Liver (tissue), 9 donors: Measurements from ENCODE around the gene CSAD. TPM values are rescaled to one million over a fixed set of nuclear protein-coding genes. Genes with fewer than 3 reads are reported as not detected.

ENCODE experiments used
- DNase-seq: peaks from one replicate; pipeline ENCODE4 v3.0.0-alpha.2; 2017; ENCODE audit warnings: low spot score
- H3K27ac ChIP-seq, 2 donors: one replicate each; pipeline ENCODE4 v1.7.0; 2013; ENCODE audit warnings: inconsistent platforms in 2 of 2, low read length in 2 of 2, control low read depth in 1 of 2, low read depth in 1 of 2, mild to moderate bottlenecking in 1 of 2
- H3K27me3 ChIP-seq, 4 donors: one replicate each; pipeline versions ENCODE4 v1.6.1 to v1.7.0; 2013; ENCODE audit warnings: low read length in 3 of 4, inconsistent platforms in 1 of 4, mild to moderate bottlenecking in 1 of 4, moderate library complexity in 1 of 4; ENCODE audit not compliant: control insufficient read depth in 4 of 4, insufficient read depth in 4 of 4
- H3K36me3 ChIP-seq, 4 donors: one replicate each; pipeline versions ENCODE4 v1.6.1 to v1.7.0; 2013; ENCODE audit warnings: low read length in 3 of 4, mild to moderate bottlenecking in 3 of 4, low read depth in 1 of 4, moderate library complexity in 1 of 4; ENCODE audit not compliant: control insufficient read depth in 4 of 4, insufficient read depth in 3 of 4
- H3K4me1 ChIP-seq, 4 donors: one replicate each; pipeline versions ENCODE4 v1.6.1 to v1.7.0; 2013; ENCODE audit warnings: low read length in 3 of 4, mild to moderate bottlenecking in 3 of 4, moderate library complexity in 1 of 4; ENCODE audit not compliant: control insufficient read depth in 4 of 4, insufficient read depth in 4 of 4
- H3K4me3 ChIP-seq, 3 donors: one replicate each; pipeline versions ENCODE4 v1.6.1 to v1.7.0; 2013; ENCODE audit warnings: low read length in 3 of 3, control low read depth in 1 of 3, low read depth in 1 of 3, mild to moderate bottlenecking in 1 of 3
- H3K9ac ChIP-seq, 2 donors: one replicate each; pipeline ENCODE4 v1.7.0; 2013; ENCODE audit warnings: low read length in 2 of 2, mild to moderate bottlenecking in 2 of 2, moderate library complexity in 2 of 2, control low read depth in 1 of 2, low read depth in 1 of 2
- H3K9me3 ChIP-seq, 4 donors: one replicate each; pipeline versions ENCODE4 v1.6.1 to v1.7.0; 2013; ENCODE audit warnings: low read length in 3 of 4; ENCODE audit not compliant: control insufficient read depth in 4 of 4
- EGR1 ChIP-seq, 2 donors: IDR thresholded peaks; 2 replicates each; pipeline ENCODE4 v1.6.1; 2016 to 2018; ENCODE audit warnings: antibody characterized with exemption in 2 of 2, low read depth in 2 of 2
- FOXA1 ChIP-seq: IDR thresholded peaks from 2 replicates; pipeline ENCODE4 v1.6.1; 2016; ENCODE audit warnings: antibody characterized with exemption
- FOXA2 ChIP-seq: IDR thresholded peaks from 2 replicates; pipeline ENCODE4 v1.6.1; 2016; ENCODE audit warnings: antibody characterized with exemption
- GABPA ChIP-seq, 2 donors: IDR thresholded peaks in 1 of 2; conservative IDR thresholded peaks in 1 of 2; 2 replicates each; pipeline ENCODE4 v1.6.1; 2016; ENCODE audit warnings: antibody characterized with exemption in 2 of 2, mild to moderate bottlenecking in 1 of 2, moderate library complexity in 1 of 2
- HNF4A ChIP-seq, 2 donors: conservative IDR thresholded peaks; 2 replicates each; pipeline ENCODE4 v1.6.1; 2016; ENCODE audit warnings: antibody characterized with exemption in 2 of 2, mild to moderate bottlenecking in 2 of 2
- HNF4G ChIP-seq: IDR thresholded peaks from 2 replicates; pipeline ENCODE4 v1.6.1; 2016; ENCODE audit warnings: antibody characterized with exemption
- JUND ChIP-seq, 2 donors: IDR thresholded peaks; 2 replicates each; pipeline ENCODE4 v1.6.1; 2016; ENCODE audit warnings: antibody characterized with exemption in 2 of 2
- NR2F2 ChIP-seq: IDR thresholded peaks from 2 replicates; pipeline ENCODE4 v1.6.1; 2016; ENCODE audit warnings: antibody characterized with exemption
- RAD21 ChIP-seq, 2 donors: IDR thresholded peaks; 2 replicates each; pipeline ENCODE4 v1.6.1; 2016; ENCODE audit warnings: antibody characterized with exemption in 2 of 2, mild to moderate bottlenecking in 2 of 2
- REST ChIP-seq: IDR thresholded peaks from 2 replicates; pipeline ENCODE4 v1.6.1; 2016; ENCODE audit warnings: antibody characterized with exemption, mild to moderate bottlenecking
- RXRA ChIP-seq, 2 donors: IDR thresholded peaks; 2 replicates each; pipeline ENCODE4 v1.6.1; 2017 to 2018; ENCODE audit warnings: antibody characterized with exemption in 2 of 2, mild to moderate bottlenecking in 1 of 2
- SP1 ChIP-seq: IDR thresholded peaks from 2 replicates; pipeline ENCODE4 v1.6.1; 2018; ENCODE audit warnings: antibody characterized with exemption, mild to moderate bottlenecking
- TAF1 ChIP-seq: conservative IDR thresholded peaks from 2 replicates; pipeline ENCODE4 v1.6.1; 2016; ENCODE audit warnings: antibody characterized with exemption, mild to moderate bottlenecking
- WGBS: extraction: QIAGEN DNeasy Blood & Tissue Kit; methylation state at CpG from one replicate; pipeline ENCODE4 v1.1.7; 2013; 5-methylcytosine and 5-hydroxymethylcytosine counted together
- polyA plus RNA-seq, 2 donors: library from polyadenylated mRNA; stranded (reverse) in 1 of 2; unstranded in 1 of 2; fragments of 200-250 nt in 1 of 2; fragments of >200 nt in 1 of 2; fragmentation: Nextera tagmentation in 1 of 2; extraction: Ambion mirVana in 1 of 2; gene quantifications; one replicate each; pipeline versions ENCODE4 v1.2.1 to v1.2.3, GENCODE V29; 2013 to 2015
- total RNA-seq, 2 donors: library from RNA; depleted of rRNA; stranded (reverse); fragments of >200 nt; gene quantifications; one replicate each; pipeline ENCODE4 v1.2.3, GENCODE V29; 2014
- TF ChIP-seq, protein P1 (sequence below): IDR thresholded peaks from 2 replicates; pipeline ENCODE4 v1.6.1; 2016; ENCODE audit warnings: antibody characterized with exemption
- TF ChIP-seq, protein P2 (sequence below): fragments of 150-350 bp; IDR thresholded peaks from 2 replicates; pipeline ENCODE4 v1.5.1; 2017; ENCODE audit warnings: improper control_type of control experiment, low read depth, low read length; ENCODE audit not compliant: missing input control
- TF ChIP-seq, protein P3 (sequence below): IDR thresholded peaks from 2 replicates; pipeline ENCODE4 v1.6.1; 2016; ENCODE audit warnings: antibody characterized with exemption
- donor health status: healthy.
- donor health status: healthy.
- donor health status: healthy.
- donor health status: healthy.
- donor health status: healthy.

CSAD gene
- total and polyA plus RNA-seq, 4 donors, result 4.4 to 41.5 (median 35.1) TPM

DNA sequence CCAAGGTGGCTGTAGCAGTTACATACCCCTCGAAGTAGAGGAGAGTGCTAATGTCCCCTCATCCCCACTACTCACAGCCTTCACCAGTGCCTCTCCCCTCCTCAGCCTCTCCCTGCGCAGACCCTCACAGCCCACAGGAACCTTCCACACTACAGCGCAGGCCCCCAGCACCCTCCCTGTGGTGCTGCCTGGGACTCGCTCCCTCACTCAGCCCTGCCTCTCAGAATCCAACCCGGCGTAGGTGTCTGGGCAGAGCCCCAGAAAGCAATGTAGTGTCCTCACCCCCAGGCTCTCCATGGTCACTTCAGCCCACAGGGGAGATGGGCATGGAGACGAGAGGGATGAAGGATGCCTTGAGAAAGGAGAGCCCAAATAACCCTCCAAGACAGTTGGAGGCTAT is 11.1 kb downstream of the CSAD start:
- peak overlapping the region; percentile 56 to 64 (median 56) for H3K4me3 ChIP-seq
- H3K27ac ChIP-seq, result peak overlapping the region; percentile 69 to 83
- DNase-seq, result no peak

More for the DNA sequence above, 11.1 kb downstream of the CSAD start:
- peaks cover 0 to 9% (median 0%) of the 10 kb centered on the region in 4 donors for H3K36me3 ChIP-seq
- H3K9ac ChIP-seq, result peak overlapping the region; percentile 79 to 86
- WGBS, result 50% methylated on average over 7 of the region's 7 CpGs
- no peak for TF ChIP-seq GABPA (IDR thresholded peaks at IDR 0.05 in 1 of 2, conservative IDR thresholded peaks at IDR 0.05 in 1 of 2)
- no peak for TF ChIP-seq JUND (IDR thresholded peaks at IDR 0.05)
- TF ChIP-seq, protein P1, sequence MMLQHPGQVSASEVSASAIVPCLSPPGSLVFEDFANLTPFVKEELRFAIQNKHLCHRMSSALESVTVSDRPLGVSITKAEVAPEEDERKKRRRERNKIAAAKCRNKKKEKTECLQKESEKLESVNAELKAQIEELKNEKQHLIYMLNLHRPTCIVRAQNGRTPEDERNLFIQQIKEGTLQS, result no peak
- no peak for TF ChIP-seq FOXA2
- TF ChIP-seq SP1, result no peak
- no peak for TF ChIP-seq EGR1 (IDR thresholded peaks at IDR 0.05; ENCODE audit: low read depth in 2 of 2)
- TF ChIP-seq RXRA (IDR thresholded peaks at IDR 0.05), result no peak
- TF ChIP-seq NR2F2, result no peak
- no peak for TF ChIP-seq RAD21 (IDR thresholded peaks at IDR 0.05)
- TF ChIP-seq TAF1, result no peak
- TF ChIP-seq, protein P2, sequence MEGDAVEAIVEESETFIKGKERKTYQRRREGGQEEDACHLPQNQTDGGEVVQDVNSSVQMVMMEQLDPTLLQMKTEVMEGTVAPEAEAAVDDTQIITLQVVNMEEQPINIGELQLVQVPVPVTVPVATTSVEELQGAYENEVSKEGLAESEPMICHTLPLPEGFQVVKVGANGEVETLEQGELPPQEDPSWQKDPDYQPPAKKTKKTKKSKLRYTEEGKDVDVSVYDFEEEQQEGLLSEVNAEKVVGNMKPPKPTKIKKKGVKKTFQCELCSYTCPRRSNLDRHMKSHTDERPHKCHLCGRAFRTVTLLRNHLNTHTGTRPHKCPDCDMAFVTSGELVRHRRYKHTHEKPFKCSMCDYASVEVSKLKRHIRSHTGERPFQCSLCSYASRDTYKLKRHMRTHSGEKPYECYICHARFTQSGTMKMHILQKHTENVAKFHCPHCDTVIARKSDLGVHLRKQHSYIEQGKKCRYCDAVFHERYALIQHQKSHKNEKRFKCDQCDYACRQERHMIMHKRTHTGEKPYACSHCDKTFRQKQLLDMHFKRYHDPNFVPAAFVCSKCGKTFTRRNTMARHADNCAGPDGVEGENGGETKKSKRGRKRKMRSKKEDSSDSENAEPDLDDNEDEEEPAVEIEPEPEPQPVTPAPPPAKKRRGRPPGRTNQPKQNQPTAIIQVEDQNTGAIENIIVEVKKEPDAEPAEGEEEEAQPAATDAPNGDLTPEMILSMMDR, result no peak
- TF ChIP-seq, protein P3, sequence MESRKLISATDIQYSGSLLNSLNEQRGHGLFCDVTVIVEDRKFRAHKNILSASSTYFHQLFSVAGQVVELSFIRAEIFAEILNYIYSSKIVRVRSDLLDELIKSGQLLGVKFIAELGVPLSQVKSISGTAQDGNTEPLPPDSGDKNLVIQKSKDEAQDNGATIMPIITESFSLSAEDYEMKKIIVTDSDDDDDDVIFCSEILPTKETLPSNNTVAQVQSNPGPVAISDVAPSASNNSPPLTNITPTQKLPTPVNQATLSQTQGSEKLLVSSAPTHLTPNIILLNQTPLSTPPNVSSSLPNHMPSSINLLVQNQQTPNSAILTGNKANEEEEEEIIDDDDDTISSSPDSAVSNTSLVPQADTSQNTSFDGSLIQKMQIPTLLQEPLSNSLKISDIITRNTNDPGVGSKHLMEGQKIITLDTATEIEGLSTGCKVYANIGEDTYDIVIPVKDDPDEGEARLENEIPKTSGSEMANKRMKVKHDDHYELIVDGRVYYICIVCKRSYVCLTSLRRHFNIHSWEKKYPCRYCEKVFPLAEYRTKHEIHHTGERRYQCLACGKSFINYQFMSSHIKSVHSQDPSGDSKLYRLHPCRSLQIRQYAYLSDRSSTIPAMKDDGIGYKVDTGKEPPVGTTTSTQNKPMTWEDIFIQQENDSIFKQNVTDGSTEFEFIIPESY, result no peak
- no peak for TF ChIP-seq HNF4A (conservative IDR thresholded peaks at IDR 0.05)
- no peak for TF ChIP-seq HNF4G
- TF ChIP-seq FOXA1, result no peak
- TF ChIP-seq REST, result no peak
- H3K9me3 ChIP-seq, result no peaks in the 10 kb centered on the region
- H3K27me3 ChIP-seq, result no peaks in the 10 kb centered on the region
- peaks cover 15 to 57% (median 46%) of the 10 kb centered on the region in 4 donors for H3K4me1 ChIP-seq
